HL-60/S4 treated with retinoic acid at 250 ng/mL for 4 days and 3 days (cell line): ENCODE results near the gene RGS12.

Experiments used
- in situ Hi-C: fragments of 300-500 bp; cut with MboI; formaldehyde crosslinking; loops from 2 replicates; pipeline ENCODE4 v1.7.0; 2022; ENCODE audit warnings: low sequenced_read_pairs

The RGS12 gene

GRCh38 chr4:3276986-3277385, 15.8 kb upstream of the RGS12 start:
- in situ Hi-C loops, result no loop called here

DNA sequence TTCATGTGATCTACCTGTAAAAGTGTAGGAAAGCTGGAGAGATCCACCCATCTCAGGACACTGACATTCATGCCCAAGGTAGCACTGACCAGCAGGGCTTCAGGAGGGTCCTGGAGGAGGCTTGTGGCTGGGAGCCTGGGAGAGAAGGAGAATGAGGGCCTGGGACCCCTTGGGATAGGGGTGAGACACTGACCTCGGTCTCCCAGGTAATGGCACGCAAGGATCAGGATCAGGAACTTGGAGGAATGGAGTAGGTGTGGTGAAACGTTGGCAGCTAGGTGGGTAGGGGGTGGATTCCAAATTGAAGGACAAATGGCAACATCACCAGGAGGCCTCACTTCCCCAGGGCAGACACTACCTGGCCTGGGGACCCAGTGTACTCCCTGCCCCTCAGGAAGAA, 12.4 kb upstream of the RGS12 start:
- in situ Hi-C loops, result no loop called here

- in situ Hi-C loops, result no loop called here
These were observed 9.3 kb upstream of the RGS12 start for GRCh38 chr4:3283483-3283882.

- in situ Hi-C loops, result no loop called here
These were observed 8.9 kb upstream of the RGS12 start for GRCh38 chr4:3283916-3284315.

GRCh38 chr4:3284734-3285557, 7.9 kb upstream of the RGS12 start:
- in situ Hi-C loops, result no loop called here

DNA sequence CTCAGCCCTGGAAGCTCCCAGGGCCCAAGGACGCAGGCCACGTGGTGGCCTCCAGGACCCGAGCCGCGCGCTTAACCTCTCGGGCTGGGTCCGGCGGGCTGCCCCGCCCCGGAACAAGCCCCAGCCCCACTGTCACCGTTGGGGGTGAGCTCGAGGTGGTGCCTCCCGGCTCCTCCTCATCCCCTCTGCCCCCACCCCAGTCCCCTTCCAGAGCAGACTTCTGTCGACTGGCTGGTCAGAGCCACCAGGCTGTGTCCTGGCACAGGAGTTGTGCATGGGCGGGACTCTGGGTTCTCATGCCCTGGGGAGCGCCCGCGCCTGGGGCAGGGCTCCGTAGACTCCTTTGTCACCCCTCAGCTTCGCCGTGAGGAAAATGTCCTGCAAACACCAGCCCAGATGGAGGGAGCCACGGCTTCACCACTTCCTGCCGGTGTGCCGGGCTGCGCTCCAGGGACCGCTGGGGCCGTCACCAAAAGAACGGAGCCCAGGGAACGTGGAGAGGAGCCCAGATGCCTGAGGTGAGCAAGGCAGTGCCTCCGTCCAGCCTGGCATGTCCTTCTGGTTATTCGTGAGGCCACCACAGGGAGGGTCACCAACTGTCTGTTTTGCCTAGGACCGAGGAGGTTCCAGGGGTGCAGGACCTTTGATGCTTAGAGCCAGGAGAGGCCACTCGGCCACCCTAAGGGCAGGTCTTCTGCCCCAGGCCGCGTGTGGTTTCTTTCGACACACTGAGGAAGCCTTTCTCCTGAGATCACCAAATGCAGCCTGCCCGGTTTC, 7.1 kb upstream of the RGS12 start:
- in situ Hi-C loops, result no loop called here

DNA sequence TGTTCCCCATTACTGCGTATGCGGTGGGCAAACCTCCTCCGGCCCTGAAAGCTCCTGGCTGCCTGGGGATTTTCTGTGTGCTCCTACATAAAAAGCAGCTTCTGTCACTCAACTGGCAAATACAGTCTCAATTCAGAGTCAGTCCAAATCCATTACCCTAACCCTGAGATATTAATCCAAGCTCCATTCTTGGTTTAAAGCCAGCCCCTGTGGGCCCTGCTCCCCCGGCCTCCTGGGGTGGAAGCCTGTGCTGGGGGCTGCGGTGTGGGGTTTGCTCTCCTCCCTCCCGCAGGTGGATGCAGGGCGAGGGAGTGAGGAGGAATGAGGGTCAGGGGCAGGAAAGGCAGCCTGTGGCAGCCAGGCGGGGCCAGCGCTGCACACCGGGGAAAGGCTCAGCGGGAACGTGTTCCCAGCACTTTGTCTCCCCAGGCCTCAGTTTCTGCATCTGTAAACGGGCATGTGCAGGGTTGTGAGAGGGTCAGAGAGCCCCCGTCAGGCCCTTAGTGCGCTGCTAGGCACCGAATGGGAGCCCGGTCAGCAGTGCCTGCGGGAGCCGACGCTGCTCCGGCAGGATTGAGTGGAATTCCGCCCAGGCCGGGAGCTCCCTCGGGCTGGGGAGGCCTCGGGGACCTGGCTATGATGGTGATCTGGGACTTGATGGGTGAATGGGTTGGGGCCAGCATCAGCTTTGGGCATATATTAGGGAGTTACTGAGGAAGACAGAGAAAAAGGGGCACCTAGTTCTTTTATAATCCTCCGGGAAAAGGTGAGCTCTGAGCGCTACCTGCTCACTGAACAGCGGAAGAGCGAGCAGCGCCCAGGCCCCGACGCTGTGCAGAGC, 6.3 kb upstream of the RGS12 start:
- in situ Hi-C loops, result no loop called here

DNA sequence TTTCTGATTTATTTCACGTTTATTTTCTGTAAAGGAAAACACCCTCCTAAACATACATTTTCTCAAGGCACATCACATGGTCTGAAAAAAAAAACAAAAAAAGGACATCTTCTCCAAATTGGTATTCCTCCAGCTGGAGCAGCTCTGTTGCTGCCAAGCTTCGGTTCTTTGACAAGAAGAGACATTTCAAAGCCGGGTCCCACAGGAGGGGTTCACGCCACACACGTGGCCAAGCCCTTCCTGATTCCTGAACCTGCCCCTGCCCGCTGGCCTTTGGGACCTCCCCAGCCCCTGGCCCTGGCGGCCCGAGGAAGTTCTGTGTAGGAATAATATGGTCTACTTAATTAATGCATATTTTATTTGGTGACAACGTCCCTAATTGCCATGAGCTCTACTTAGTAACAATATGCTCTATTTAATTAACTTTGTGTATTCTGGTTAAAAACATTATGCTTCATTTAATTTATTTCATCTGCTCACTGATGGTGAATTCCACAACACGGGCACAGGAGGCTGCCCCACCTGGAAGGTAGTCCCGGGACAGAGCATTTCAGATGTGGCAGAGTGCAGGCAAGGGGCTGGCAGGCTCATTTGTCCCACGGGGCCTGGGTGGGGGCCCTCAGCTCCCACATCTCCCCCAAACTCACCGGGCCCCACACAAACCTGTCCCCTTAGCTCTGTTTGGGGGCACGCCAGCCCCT, 5.4 kb upstream of the RGS12 start:
- in situ Hi-C loops, result no loop called here

DNA sequence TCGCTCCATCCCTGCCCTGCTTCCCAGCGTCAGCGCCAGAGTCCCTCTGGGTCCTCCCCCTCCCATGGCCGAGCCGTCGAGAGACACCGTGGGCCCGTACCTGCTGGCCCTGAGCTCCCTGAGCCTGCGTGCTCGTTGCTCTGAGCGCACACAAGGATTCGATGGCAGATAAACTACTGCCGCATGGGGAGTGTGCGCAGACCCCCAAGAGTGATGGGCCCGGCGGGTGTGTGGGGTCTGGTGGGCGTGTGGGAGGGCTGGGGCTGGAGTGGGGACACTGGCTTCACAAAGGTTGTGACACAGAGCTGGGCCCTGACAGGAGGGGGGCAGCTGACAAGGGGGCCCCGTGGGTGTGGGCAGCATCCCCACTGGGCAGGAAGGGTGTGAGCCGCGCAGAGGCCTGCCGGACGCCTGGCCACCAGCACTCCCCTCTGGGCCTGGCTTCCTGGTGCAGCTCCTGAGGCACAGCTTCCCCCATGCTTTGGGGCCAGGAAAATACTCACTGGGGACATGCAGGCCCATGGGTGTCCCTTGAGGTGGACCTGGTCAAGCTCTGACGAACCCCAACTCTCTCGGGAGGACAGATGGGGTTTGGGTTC, 4.8 kb upstream of the RGS12 start:
- in situ Hi-C loops, result no loop called here

GRCh38 chr4:3288571-3289094, 4.2 kb upstream of the RGS12 start:
- in situ Hi-C loops, result no loop called here

- in situ Hi-C loops, result no loop called here
These were observed 2.3 kb upstream of the RGS12 start for GRCh38 chr4:3290476-3290875.

DNA sequence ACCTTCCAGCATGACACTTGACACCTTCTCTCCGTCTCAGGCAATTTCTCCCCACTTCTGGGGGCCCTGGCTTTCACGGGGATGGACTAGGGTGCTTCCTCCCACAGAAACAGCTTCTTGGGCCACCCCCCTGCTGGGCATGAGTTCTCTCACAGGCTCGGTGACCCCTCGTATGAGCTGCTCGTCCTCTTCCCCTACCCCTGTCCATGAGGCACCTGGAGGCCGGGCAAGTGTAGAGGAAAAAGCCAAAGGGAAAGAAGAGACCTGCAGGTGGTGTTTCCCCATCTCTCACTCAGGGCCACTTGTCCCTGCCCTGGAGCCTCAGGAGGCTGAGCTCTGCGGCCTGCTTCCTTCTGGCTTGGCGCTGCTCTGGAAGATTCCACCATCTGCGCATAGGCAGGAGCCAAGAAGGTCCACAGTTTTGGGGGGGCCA, 1.9 kb upstream of the RGS12 start:
- in situ Hi-C loops, result no loop called here

GRCh38 chr4:3291411-3291968, 1.3 kb upstream of the RGS12 start:
- in situ Hi-C loops, result no loop called here

- in situ Hi-C loops, result no loop called here
These were observed 751 bp upstream of the RGS12 start for GRCh38 chr4:3291969-3292570.

GRCh38 chr4:3293401-3294391, 875 bp downstream of the RGS12 start:
- in situ Hi-C loops, result no loop called here

- in situ Hi-C loops, result no loop called here
These were observed 1.8 kb downstream of the RGS12 start for GRCh38 chr4:3294401-3295241.
